Omental fat pad (tissue), 4 donors: ENCODE measurements around the gene AGRP. TPM values are rescaled to one million over a fixed set of nuclear protein-coding genes. Genes with fewer than 3 reads are reported as not detected.

Experiments
- ATAC-seq: fragments of 150-250 bp; one replicate; pipeline ENCODE4 v1.9.1; 2016; ENCODE audit warnings: mild to moderate bottlenecking, moderate library complexity; ENCODE audit not compliant: low FRiP score
- DNase-seq: peaks from one replicate; pipeline ENCODE4 v3.0.0-alpha.2; 2019; ENCODE audit warnings: low spot score
- CTCF ChIP-seq, 3 donors: fragments of 450-650 bp; IDR thresholded peaks; one replicate each; pipeline ENCODE4 v1.5.1; 2016 to 2017; ENCODE audit warnings: antibody characterized with exemption in 3 of 3, mild to moderate bottlenecking in 3 of 3, moderate library complexity in 2 of 3
- total RNA-seq, 4 donors: library from RNA; depleted of rRNA; stranded (reverse); fragments of >200 nt; gene quantifications; one replicate each; pipeline ENCODE4 v1.1.0, GENCODE V29; 2016

The AGRP gene
- total RNA-seq, 4 donors from 2014 or later: not detected

GRCh38 chr16:67481561-67482232, 1.6 kb downstream of the AGRP start:
- DNase-seq: no peak
- ATAC-seq: peak; percentile 10
- TF ChIP-seq CTCF (IDR thresholded peaks at IDR 0.05): no peak

GRCh38 chr16:67480833-67481560, 2.4 kb downstream of the AGRP start, which contains the start of gene ATP6V0D1:
Gene ATP6V0D1, minus strand, starts transcription at chr16:67481157. Its CDS starts 71 bp downstream, at chr16:67481086.
- TF ChIP-seq CTCF (IDR thresholded peaks at IDR 0.05): peak in 2 of 3 donors; percentile 20 to 64
- DNase-seq: peak; percentile 98
- peak; percentile 93 for ATAC-seq

GRCh38 chr16:67477960-67478554, 5.3 kb downstream of the AGRP start:
- TF ChIP-seq CTCF (IDR thresholded peaks at IDR 0.05): no peak
- ATAC-seq: no peak
- no peak for DNase-seq

GRCh38 chr16:67474551-67475455, 8.5 kb downstream of the AGRP start:
- ATAC-seq (no peak), DNase-seq (no peak)
- no peak for TF ChIP-seq CTCF (IDR thresholded peaks at IDR 0.05)

GRCh38 chr16:67471758-67472384, 11.5 kb downstream of the AGRP start:
- DNase-seq (no peak), ATAC-seq (no peak)
- no peak for TF ChIP-seq CTCF (IDR thresholded peaks at IDR 0.05)

- ATAC-seq (no peak), DNase-seq (no peak)
- no peak for TF ChIP-seq CTCF (IDR thresholded peaks at IDR 0.05)
Observed at GRCh38 chr16:67470359-67470758, 13.0 kb downstream of the AGRP start.
